Left colon (tissue), 2 donors: Measurements from ENCODE around the gene LAMA5. TPM values are rescaled to one million over a fixed set of nuclear protein-coding genes. Genes with fewer than 3 reads are reported as not detected.
A peak's percentile ranks its signal among the peaks of the same experiment; 100 is the strongest.

Experiments used
- ATAC-seq: fragments of 200-7000 bp; cut with Tn5 transposase; one replicate; pipeline ENCODE4 v1.9.1; 2020; ENCODE audit warnings: mild to moderate bottlenecking, moderate library complexity
- DNase-seq, 2 donors: peaks; one replicate each; pipeline ENCODE4 v3.0.0-alpha.2; 2020
- intact Hi-C, 2 donors: fragments of 100-400 bp; cut with DNase I in 1 of 2; cut with micrococcal nuclease in 1 of 2; formaldehyde crosslinking; loops; one replicate each; pipeline versions ENCODE4 v1.11.2 to v1.14.0; 2022; cut with DNase I, micrococcal nuclease
- total RNA-seq, 2 donors: library from RNA; stranded (reverse); fragmentation: NEBNext Ultra II Directional; extraction: Animal tissue kit (Norgen Biotek cat#: 25700); gene quantifications; one replicate each; pipeline ENCODE4 v1.2.1, GENCODE V29; 2021
- donor health status: DM: no; HTN: no; CAD: no.
- donor health status: DM: yes; HTN: yes; CAD: no.

LAMA5 gene
- total RNA-seq, 2 donors from 2014 or later = 18.2 to 45.8 TPM

GRCh38 chr20:62391165-62392076 lies 24.3 kb upstream of the LAMA5 start:
- no peak for ATAC-seq
- no peak for DNase-seq

DNA sequence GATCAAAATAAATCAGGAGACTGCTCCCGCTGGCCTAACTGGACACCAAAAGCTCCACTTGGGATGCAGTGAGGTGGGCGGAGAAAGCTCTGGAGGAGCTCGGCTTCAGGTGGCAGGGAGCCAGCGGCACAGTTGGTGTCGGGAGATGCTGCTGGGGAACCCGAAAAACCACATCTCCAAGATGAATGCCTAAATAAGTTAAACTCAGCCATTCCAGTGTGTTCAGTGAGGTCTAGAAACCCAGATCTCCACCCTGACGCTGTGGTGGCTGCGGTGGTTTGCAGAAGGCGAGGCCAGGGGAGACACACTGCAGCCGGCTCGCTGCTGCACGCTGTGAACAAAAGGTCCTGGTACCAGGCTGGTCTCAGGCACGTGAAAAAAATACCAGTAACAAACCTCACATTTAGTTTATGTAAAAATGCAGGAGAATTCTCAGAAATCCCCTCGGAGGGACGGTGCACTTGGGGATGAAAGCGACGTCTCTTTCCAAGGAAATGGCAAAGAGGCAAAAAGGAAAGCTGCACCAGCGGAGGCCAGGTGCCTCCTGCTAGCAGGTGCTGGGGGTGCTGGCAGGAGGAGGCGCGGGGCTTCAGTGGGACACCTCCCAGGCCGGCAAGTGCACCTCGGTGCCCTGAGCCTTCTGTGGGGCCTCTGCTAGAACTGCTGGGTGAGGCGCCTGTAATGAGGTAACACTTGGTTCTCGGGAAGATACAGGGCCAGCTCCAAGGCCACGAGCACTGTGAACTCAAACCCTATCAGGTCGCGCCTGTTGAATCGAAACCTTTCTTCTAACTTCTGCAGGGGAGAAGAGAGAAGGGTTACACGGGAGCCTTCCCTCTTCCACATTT lies 23.4 kb upstream of the LAMA5 start:
- intact Hi-C loops = no loop called here
- DNase-seq (no peak), ATAC-seq (no peak)

More at GRCh38 chr20:62391165-62392076, 24.3 kb upstream of the LAMA5 start:
- intact Hi-C loops = no loop called here

DNA sequence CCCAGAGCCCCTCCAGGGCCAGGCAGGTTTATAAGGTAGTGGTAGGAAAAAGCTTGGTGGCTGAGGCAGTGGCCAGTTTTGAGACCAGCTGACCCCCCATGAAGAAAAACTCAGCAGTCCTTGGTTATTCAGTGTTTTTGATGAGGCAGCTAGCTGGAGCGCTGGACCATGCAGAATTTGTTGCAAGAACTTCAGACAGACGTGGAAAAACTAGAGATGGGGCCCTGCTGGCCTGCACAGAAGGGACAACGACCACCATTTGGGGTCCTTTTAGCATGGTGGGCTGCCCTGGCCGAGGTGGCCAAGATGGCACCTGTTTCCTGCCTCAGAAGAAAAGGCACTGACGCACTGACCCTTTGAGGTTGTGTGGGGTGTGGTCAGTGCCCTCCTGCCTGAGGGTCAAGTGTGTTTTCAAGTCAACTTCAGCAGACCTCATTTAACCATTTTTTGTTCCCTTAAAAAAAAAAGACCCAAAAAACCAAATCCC lies 22.5 kb upstream of the LAMA5 start:
- ATAC-seq (no peak), DNase-seq (no peak)
- intact Hi-C loops = loop anchor here (10.0 kb wide), 2 partner anchors 85 to 375 kb away; partner anchors contain the start of gene ADRM1 (in 2 of the 2)

DNA sequence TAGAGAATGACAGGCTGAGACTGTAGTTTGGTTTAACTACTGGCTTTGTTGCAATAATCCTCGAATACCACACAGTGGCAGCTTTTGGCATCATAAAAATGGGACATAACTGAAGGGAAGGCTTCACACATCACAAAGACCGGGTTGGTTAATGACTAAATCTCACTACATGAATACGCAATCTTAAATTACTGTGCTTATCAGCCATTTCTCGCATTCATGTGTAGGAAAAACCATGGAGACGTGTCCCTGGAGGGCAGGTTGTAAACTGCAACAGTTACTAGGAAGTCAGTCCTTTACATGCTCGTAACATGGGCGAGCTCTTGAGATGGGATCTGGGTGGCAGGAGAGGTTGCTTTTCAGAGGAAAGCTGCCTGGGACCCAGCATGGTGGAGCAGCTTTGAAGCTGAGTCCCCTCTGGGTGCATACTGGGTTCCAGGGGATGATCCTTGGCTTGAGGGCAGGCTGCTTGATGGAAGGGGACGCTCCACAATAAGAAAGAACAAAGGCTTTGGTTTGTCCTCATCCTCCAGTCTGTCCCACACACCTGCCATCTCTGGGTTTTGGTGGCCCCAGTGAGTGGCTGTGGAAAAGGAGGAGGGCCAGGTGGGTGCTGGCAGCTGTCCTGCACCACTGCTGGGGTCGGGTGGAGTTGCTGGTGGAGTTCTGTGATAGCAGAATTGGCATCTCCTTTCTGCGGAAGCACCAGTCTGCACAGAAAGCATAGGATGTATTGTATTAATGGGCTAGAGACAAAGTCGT lies 21.9 kb upstream of the LAMA5 start:
- DNase-seq = no peak

GRCh38 chr20:62387933-62388635 lies 21.0 kb upstream of the LAMA5 start:
- intact Hi-C loops = loop anchor here (10.0 kb wide), 2 partner anchors 83 to 373 kb away; partner anchors contain the start of gene ADRM1 (in 2 of the 2)
- DNase-seq (peak in 1 of 2 donors; percentile 38), ATAC-seq (no peak)

More for the DNA sequence above, 21.9 kb upstream of the LAMA5 start:
- intact Hi-C loops = loop anchor here (10.0 kb wide), 2 partner anchors 84 to 374 kb away; partner anchors contain the start of gene ADRM1 (in 2 of the 2)
- ATAC-seq = no peak

DNA sequence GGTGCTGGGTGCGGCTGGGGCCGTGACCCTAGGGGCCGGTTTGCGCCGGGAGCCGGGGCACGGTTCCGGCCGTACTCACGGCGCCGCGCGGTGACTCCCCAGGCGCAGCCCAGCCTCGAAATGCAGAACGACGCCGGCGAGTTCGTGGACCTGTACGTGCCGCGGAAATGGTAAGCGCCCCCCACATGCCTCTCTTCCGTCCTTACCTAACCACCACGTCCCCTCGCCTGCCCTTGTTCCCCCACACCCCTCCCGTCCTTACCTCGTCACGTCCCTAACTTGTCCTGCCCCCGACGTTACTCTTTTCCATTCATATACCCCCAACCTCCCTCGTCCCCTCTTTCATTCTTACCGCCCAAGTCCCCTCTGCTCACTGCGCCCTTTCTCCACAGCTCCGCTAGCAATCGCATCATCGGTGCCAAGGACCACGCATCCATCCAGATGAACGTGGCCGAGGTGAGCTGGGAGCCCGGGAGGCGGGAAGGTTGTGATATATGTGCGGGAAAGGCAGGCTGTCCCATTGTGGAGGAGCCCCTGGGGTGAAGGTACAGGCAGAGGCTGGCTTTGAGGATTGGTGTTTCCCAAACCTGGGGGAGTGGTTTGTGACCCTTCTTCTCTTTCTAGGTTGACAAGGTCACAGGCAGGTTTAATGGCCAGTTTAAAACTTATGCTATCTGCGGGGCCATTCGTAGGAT lies 20.3 kb upstream of the LAMA5 start:
- ATAC-seq (no peak), DNase-seq (no peak)
- intact Hi-C loops = loop anchor here (10.0 kb wide), 2 partner anchors 83 to 373 kb away; partner anchors contain the start of gene ADRM1 (in 2 of the 2)

- ATAC-seq = peak; percentile 90
- intact Hi-C loops = loop anchor here (10.0 kb wide), 2 partner anchors 82 to 372 kb away; partner anchors contain the start of gene ADRM1 (in 2 of the 2)
- DNase-seq = peak; percentile 94
Observed at GRCh38 chr20:62386383-62387218, 19.5 kb upstream of the LAMA5 start, which contains the start of gene RPS21. Gene RPS21, plus strand, starts transcription at chr20:62387103. Its CDS starts 236 bp downstream, at chr20:62387339.

GRCh38 chr20:62382306-62383198 lies 15.4 kb upstream of the LAMA5 start:
- peak; percentile 57 for ATAC-seq
- DNase-seq = peak; percentile 64 to 83
- intact Hi-C loops = loop anchor here (10.0 kb wide), 2 partner anchors 78 to 368 kb away; partner anchors contain the start of gene ADRM1 (in 2 of the 2)

DNA sequence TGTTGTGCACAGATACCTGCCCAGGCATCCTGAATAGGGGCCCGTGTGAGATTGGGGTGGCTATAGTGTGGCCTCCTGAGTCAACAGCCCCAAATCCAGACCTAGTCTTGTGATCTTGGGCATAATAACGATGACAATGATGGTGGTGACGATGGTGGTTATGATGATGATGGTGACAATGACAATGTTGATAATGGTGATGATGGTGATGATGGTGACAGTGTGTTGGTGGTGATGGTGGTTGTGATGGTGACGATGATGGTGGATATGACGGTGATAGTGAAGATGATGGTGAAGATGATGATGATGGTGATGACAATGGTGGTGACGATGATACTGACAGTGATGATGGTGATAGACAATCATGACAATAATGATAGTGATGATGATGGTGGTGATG lies 14.7 kb upstream of the LAMA5 start:
- DNase-seq (no peak), ATAC-seq (no peak)
- intact Hi-C loops = loop anchor here (10.0 kb wide), 2 partner anchors 77 to 367 kb away; partner anchors contain the start of gene ADRM1 (in 2 of the 2)

GRCh38 chr20:62381202-62381797 lies 14.2 kb upstream of the LAMA5 start:
- intact Hi-C loops = loop anchor here (10.0 kb wide), 2 partner anchors 76 to 366 kb away; partner anchors contain the start of gene ADRM1 (in 2 of the 2)
- DNase-seq (no peak), ATAC-seq (no peak)

- ATAC-seq (no peak), DNase-seq (no peak)
- intact Hi-C loops = no loop called here
Observed at GRCh38 chr20:62378215-62378614, 11.1 kb upstream of the LAMA5 start.

DNA sequence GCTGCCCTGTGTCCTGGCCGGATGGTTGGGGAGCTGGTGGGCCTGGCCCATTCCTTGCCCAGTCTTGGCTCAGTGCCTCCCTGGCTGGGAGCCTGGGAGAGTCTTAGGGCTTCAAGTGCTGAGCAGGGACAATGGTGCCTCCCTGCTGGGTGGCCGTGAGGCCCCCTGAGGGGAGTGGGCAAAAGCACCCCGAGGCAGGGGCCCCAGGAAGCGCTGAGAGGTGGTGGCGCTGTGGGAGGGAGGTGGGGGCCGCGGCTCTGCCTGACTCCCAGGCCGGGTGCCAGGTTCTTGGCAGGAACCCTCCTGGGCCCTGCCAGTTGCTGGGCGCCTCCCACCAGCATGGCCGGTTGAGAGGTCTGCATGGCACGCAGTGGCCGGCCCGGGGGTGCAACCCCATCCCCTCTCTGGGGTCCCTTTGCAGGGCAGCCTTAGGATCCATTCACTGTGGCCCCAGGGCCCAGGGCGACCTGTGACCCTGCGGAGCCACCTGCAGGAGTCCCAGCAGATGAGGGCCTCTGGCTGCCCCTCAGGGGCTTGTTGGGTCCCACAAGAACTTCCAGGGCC lies 10.6 kb upstream of the LAMA5 start:
- DNase-seq (no peak), ATAC-seq (no peak)
- intact Hi-C loops = no loop called here

DNA sequence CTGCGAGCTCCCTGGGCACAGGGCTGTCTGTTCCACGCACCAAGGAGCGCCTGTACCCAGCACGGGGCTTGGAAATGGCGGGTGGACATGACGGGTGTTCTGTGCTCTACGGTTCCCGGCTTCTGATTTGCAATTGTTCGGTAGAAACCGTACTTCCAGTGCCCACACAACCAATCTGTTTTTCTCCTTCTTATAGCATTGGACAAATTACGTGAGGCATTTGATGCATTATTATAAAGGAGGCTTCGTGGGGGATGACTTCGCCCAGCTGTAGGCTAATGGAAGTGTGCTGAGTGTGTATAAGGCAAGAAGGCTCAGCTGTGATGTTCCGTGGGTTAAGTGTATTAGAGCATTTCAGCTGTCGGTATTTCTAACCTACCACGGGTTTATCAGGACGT lies 10.0 kb upstream of the LAMA5 start:
- DNase-seq = no peak
- intact Hi-C loops = no loop called here
- ATAC-seq = no peak
